Measurements from ENCODE around the gene TIMP2. TPM values are rescaled to one million over a fixed set of nuclear protein-coding genes. Genes with fewer than 3 reads are reported as not detected.
"Not testable (repeated sequence)": the region's sequence is repeated elsewhere in the genome, so short reads cannot be mapped to it uniquely, and the experiment has no call there.

Gene TIMP2, protein sequence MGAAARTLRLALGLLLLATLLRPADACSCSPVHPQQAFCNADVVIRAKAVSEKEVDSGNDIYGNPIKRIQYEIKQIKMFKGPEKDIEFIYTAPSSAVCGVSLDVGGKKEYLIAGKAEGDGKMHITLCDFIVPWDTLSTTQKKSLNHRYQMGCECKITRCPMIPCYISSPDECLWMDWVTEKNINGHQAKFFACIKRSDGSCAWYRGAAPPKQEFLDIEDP
- polyA plus RNA-seq (ENCODE audit: insufficient read length in 4 of 4) = 100 to 1,000 TPM; 166 to 194 (median 183) TPM

DNA sequence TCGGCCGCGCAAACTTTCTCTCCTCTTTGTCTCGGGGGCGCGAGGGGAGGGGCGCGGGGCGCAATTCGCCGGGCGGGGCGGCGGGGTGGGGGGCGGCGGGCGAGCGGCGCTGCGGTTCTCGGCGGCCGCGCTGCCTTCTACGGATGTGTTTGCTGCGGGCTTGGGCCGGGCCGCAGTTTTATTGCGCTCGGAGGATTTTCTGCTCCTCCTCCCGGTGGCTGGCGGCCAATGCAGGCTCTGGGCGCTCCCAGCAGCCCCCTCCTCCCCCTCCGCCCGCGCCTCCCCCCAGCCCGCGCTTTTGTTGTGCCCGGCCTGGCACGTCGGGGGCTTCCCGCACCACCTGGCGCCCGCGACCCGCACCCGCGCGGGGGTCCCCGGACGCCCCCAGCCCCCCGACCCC lies at the start of gene TIMP2:
Gene TIMP2 (minus strand): TSS at position 154 of the 400 bp plus-strand sequence. CDS start 299 bp downstream, outside the sequence.
- peak in 3 of 4 donors; percentile 81 to 82 (median 82) for DNase-seq (ENCODE audit: low read depth in 4 of 4, low spot score in 3 of 4)

GRCh38 chr17:78973792-78974520 lies 48.8 kb upstream of the TIMP2 start:
- DNase-seq (ENCODE audit: low read depth in 4 of 4, low spot score in 3 of 4) = no peak

DNA sequence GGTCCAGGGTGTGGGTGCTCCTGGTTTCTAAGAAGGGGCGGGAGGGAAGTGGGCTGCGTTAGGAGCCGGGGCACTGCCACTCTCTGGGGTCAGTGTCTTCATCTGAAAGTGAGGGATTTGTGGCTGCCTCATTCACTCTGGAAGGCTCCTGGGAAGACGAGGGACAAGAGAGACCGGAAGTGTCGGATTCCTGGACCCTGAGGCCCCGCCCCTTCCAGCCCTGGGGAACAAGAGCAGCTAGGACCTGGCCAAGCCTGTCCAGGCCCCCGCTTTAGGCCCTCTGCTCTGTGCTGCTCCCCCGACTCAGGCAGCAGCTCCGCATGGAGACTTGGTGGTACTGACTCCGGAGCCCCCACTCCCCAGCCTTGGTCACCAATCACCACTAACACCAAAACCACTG lies 48.0 kb upstream of the TIMP2 start:
- DNase-seq (ENCODE audit: low read depth in 4 of 4, low spot score in 3 of 4) = no peak

DNA sequence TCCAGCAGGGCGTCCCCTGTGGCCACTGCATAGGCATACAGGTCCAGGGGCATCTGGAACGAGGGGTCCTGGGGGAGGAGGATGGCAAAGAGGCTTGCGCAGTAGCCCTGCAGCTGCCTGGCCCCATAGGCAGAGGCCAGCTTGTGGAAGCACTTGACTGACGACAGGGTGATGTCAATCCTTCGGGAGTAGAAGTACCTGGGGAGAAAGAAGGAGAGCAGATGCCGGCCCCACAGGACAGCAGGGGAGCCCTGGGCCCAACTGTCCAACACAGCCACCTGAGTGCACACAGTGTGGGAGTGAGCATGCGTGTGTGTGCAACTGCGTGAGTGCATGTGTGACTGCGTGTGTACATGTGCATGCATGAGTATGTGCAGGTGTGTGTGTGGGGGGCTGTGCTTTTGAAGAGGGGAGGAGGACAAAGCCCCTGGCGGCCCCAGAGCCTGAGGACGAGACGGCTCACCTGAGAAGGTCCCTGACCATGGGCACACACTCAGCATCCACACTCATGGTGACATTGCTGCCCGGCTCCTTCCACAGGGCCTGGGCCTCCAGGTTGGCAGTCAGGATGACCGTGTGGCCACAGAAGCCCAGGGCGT lies 47.4 kb upstream of the TIMP2 start:
- no peak for DNase-seq (ENCODE audit: low read depth in 4 of 4, low spot score in 3 of 4)

DNA sequence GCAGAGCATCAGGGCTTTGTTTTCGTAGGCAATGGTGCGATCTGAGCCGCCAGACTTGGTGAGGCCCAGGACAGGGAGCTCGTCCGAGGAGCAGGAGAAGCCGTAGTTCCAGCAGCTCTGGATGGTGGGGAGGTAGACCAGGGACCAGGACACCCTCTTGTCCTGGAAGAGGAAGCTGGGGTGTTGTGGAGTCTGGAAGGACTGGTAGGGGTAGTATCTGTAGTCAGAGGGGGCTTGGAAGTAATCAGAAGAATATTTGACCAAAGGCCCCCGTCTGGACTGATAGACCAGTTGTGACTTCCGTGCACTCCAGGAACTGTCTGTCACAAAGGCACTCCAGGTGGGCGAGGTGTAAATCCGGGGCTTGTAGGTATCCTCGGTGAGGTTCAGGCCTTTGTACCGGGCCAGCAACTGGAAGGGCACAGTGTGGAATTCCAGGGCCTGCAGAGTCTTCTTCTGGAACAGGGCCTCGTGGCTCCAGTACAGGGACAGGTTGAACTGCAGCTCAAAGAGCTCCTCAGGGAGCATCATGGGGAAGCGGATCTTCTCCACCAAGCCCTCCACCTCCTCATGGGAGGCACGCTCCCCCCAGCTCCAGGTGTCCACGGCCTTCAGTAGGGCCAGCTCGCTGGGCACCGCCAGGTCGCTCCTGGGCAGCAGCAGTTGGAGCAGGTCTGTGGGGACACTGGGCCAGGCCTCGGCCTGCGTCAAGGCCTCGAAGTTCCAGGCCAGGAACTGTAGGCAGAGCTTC lies 46.7 kb upstream of the TIMP2 start:
- DNase-seq (ENCODE audit: low read depth in 4 of 4, low spot score in 3 of 4) = no peak

DNA sequence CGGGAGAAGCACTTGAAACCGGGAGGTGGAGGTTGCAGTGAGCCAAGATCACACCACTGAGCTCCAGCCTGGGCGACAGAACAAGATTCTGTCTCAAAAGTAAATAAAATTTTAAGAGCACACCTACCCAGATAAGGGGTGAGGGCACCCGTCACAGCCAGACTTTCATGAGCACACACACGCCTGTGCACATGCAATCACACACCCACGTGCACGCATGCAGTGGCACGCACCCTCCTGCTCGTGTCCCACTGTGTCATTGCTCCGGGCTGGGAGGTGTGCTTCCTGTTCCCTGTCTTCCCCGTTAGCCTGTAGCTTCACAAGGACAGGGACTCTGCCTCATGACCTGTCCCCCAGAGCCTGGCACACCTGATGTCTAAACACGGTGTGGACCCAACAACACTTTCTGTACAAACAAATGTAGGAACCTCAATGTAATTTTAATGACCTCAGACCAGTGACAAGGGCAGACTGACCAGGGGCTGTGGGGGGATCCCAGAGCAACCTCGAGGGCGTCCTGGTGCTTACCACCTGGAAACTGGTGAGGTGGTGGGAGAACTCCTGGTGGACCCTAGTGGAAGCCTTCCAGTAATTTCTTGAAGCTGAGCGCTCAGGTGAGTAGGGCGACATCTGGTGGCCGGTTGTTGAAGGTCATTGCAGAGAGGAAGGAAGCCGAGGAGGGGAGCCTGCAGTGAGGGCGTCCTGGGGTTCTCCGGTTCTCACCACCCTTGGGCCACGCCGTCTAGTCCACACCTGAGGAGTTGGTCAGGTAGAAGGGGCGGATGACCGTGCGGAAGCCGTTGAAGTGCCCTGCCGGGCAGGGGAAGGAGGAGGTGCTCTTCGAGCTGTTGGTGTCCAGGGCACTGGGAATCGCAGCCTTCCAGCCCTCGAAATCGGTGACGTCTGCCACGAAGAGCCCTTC lies 45.9 kb upstream of the TIMP2 start:
- DNase-seq (ENCODE audit: low read depth in 4 of 4, low spot score in 3 of 4) = peak in 3 of 4 donors; percentile 71 to 84 (median 78)

GRCh38 chr17:78969865-78970264 lies 44.7 kb upstream of the TIMP2 start:
- no peak for DNase-seq (ENCODE audit: low read depth in 4 of 4, low spot score in 3 of 4)

GRCh38 chr17:78967782-78968362 lies 42.7 kb upstream of the TIMP2 start:
- no peak for DNase-seq (ENCODE audit: low read depth in 4 of 4, low spot score in 3 of 4)

- DNase-seq (ENCODE audit: low read depth in 4 of 4, low spot score in 3 of 4) = no peak
These were observed 41.9 kb upstream of the TIMP2 start for GRCh38 chr17:78966910-78967600.

DNA sequence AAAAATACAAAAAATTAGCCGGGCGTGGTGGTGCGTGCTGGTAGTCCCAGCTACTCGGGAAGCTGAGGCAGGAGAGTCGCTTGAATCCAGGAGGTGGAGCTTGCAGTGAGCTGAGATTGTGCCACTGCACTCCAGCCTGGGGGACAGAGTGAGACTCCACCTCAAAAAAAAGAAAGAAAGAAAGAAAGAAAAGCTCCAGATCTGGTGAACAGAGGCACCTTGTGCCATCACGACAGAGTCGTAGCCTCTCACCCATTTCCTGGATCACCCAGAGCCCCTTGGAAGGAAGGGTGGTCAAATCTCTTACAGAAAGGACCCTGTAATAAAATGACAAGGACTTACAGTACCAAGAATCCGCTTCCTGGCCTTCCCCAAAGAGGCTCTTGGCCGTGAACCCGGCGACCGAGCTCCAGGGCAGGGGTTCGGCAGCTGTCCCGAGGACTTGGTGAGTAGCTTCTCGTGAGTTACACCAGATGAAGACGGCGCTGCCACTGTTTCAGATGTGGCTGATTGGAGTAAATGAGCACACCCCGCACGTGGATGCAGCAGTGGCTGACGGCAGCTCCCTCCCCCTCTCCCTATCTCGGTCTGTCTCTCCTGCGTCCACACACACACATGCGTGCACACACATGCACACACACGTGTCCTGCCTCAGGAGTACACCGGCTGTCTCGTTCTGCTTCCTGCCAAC lies 41.1 kb upstream of the TIMP2 start:
- no peak for DNase-seq (ENCODE audit: low read depth in 4 of 4, low spot score in 3 of 4)

- no peak for DNase-seq (ENCODE audit: low read depth in 4 of 4, low spot score in 3 of 4)
These were observed 40.3 kb upstream of the TIMP2 start for GRCh38 chr17:78965491-78965924.

- no peak for DNase-seq (ENCODE audit: low read depth in 4 of 4, low spot score in 3 of 4)
These were observed 38.2 kb upstream of the TIMP2 start for GRCh38 chr17:78963378-78963777.

GRCh38 chr17:78962984-78963348 lies 37.8 kb upstream of the TIMP2 start:
- not testable (repeated sequence) for DNase-seq (ENCODE audit: low read depth in 4 of 4, low spot score in 3 of 4)

DNA sequence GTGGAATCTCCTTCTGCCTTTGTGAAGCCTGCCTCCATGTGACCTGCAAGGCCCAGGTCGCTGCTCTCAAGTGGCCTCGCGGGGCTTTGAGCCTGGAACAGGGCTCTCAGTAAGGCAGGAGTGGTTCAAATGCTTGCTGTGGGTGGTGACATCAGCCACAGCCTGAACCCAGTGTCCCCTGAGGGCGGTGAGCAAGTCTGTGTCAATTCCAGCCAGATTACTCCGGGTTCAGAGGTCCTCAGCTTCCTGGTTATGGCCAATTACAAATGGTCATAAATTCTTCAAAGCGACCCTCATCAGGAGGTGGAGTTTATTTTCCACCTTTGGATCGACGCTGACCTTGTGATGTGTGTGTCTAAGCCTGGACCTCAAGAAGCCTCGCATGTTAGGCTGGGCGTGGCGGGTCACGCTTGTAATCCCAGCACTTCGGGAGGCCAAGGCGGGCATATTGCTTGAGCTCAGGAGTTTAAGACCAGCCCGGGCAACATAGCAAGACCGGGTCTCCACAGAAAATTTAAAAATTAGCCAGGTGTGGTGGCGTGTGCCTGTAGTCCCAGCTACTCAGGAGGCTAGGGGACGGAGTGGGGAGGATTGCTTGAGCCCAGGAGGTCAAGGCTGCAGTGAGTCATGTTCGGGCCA lies 37.3 kb upstream of the TIMP2 start:
- DNase-seq (ENCODE audit: low read depth in 4 of 4, low spot score in 3 of 4) = no peak

DNA sequence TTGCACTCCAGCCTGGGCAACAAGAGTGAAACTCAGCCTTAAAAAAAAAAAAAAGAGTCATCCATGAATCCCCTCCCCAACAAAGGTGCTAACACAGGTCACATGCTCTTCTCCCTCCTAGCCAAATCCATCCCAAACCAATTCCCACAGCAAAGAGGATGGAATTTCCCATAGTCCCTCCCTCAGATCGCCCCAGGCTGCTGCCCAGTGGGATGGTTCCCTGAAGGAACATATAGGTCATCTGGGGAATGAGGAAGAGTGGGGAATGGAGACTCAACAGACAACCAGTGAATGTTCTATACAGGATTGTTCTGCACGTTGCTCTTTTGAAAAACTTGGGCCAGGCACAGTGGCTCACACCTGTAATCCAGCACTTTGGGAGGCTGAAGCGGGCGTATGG lies 36.4 kb upstream of the TIMP2 start:
- no peak for DNase-seq (ENCODE audit: low read depth in 4 of 4, low spot score in 3 of 4)

- no peak for DNase-seq (ENCODE audit: low read depth in 4 of 4, low spot score in 3 of 4)
These were observed 35.7 kb upstream of the TIMP2 start for GRCh38 chr17:78960928-78961327.

DNA sequence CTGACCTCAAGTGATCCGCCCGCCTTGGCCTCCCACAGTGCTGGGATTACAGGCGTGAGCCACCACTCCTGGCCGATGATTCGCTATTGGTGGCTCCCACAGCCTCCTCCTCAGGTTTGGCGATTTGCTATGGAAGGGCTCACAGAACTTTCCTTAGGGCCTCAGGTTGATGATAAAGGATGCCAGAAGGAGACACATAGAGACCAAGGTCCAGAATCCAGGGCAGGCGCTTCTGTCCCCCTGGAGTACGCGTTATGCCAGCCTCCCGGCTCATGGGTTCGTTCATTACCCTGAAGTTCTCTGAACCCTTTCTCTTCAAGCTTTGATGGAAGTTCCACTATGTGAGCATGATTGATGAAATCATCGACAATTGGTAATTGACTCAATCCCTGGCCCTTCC lies 34.6 kb upstream of the TIMP2 start:
- no peak for DNase-seq (ENCODE audit: low read depth in 4 of 4, low spot score in 3 of 4)

DNA sequence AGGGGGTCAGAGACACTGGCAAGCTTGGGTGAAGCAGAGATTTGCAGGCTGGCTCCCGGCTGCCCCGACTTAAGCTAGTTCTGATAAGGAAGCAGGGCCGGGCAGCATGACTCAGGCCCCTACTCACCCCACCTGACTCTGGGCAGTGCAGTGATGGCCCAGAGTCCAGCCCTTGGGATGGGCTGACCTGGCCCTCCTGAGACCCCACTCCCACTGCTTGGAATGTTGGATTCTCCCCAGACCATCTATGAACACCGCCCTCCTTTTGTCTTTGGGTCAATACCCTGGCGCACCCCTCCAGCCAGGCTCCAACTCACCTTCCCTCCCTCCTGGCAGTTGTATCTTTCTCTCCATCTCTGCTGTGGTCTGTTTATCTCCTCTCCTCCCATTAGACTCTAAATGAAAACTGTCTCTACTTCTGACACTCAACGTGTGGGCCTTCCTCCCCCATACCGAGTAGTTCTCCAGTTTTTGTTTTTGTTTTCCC lies 33.5 kb upstream of the TIMP2 start:
- no peak for DNase-seq (ENCODE audit: low read depth in 4 of 4, low spot score in 3 of 4)

Data from right renal pelvis (tissue), 4 donors.